ENCODE results near the gene SEL1L3. TPM values are rescaled to one million over a fixed set of nuclear protein-coding genes. Genes with fewer than 3 reads are reported as not detected.

Gene SEL1L3
- total and polyA plus RNA-seq, 2 of the 13 experiments (the other 11 are each of a cell fraction or from before 2014, with no cell fraction given) = 0.28 to 1.1 TPM

DNA sequence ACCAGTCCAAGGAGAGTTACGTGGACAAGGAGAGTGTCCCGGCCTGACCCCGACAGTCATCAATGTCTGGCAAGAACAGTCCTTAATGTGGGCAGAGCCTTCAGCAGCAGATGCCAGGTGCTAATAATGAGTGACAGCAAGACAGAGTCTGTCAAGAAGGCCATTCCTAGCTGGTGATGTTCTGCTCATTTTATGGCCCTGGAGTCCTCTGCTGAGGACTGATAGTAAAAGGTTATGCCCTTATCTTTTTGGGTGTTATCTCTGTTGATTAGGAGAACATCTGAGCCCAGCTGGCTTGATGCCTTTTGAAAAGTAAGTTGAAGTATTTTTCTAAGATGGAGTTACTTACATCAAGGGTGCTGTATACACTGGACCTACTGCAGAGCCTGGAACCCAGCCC, 139.8 kb downstream of the SEL1L3 start:
- ATAC-seq (no peak), FAIRE-seq (no peak), DNase-seq (ENCODE audit: low spot score) (no peak)
- TF ChIP-seq ZBTB20 (CRISPR knock-in tag; IDR thresholded peaks at IDR 0.05; ENCODE audit: borderline replicate concordance, low read depth) (no peak), ZFYVE20 (CRISPR knock-in tag; IDR thresholded peaks at IDR 0.05; ENCODE audit: borderline replicate concordance, low read depth) (no peak), GATAD1 (CRISPR knock-in tag; IDR thresholded peaks at IDR 0.05) (no peak), RNF2 (conservative IDR thresholded peaks at IDR 0.05; ENCODE audit: low read depth) (no peak), ZNF451 (CRISPR knock-in tag; IDR thresholded peaks at IDR 0.05) (no peak), ATRX (CRISPR knock-in tag; IDR thresholded peaks at IDR 0.05; ENCODE audit: borderline replicate concordance) (no peak), ZNF232 (CRISPR knock-in tag; IDR thresholded peaks at IDR 0.05; ENCODE audit: borderline replicate concordance) (no peak), SOX13 (IDR thresholded peaks at IDR 0.05) (no peak), SOX13 (CRISPR knock-in tag; conservative IDR thresholded peaks at IDR 0.05 in 1 of 2, IDR thresholded peaks at IDR 0.05 in 1 of 2) (no peak)
- Histone ChIP-seq H3K4me2 (ENCODE audit: low read depth, low read length) (no peak overlapping the region), H3K27ac (ENCODE audit: extremely low read length, insufficient read depth, low read length) (no peak overlapping the region), H2AFZ (ENCODE audit: low read length) (no peak overlapping the region), H4K20me1 (ENCODE audit: insufficient read depth, low read length) (no peaks in the 10 kb centered on the region), H3K4me1 (ENCODE audit: insufficient read depth, low read length) (no peaks in the 10 kb centered on the region), H3K4me3 (replicated peaks in 1 of 3; ENCODE audit: insufficient read depth in 1 of 3, low read depth in 2 of 3, low read length in 3 of 3) (no peak overlapping the region), H3K9ac (ENCODE audit: insufficient read depth, low read depth, low read length) (no peak overlapping the region), H3K36me3 (replicated peaks in 1 of 2; ENCODE audit: control insufficient read depth in 1 of 2, insufficient read depth in 2 of 2, low read length in 2 of 2) (no peaks in the 10 kb centered on the region), H3K9me3 (ENCODE audit: low read length) (no peaks in the 10 kb centered on the region), H3K79me2 (ENCODE audit: insufficient read depth, low read length) (no peaks in the 10 kb centered on the region), H3K27me3 (ENCODE audit: control insufficient read depth in 1 of 2, insufficient read depth in 2 of 2, low read length in 2 of 2) (no peaks in the 10 kb centered on the region)
- CTCF ChIA-PET (ENCODE audit: low intra/inter-chr PET ratio, low total read pairs) = no interaction called here
- no TSS peak for BruUV-seq (replicated peaks)
- WGBS (ENCODE audit: low lambda C conversion rate) = 36% methylated on average over 3 of the region's 3 CpGs
- POLR2A ChIA-PET = no interaction called here
- intact Hi-C loops (cut with micrococcal nuclease; ENCODE audit: unreplicated experiment) (no loop called here), in situ Hi-C loops (cut with HindIII; ENCODE audit: extremely low pct_ligation_motif_present, low pct_unique_long_range_greater_than_20kb) (no loop called here)

GRCh38 chr4:25713812-25714211, 149.0 kb downstream of the SEL1L3 start:
- Histone ChIP-seq H3K4me1 (ENCODE audit: insufficient read depth, low read length) (no peaks in the 10 kb centered on the region), H3K36me3 (replicated peaks in 1 of 2; ENCODE audit: control insufficient read depth in 1 of 2, insufficient read depth in 2 of 2, low read length in 2 of 2) (no peaks in the 10 kb centered on the region), H3K9me3 (ENCODE audit: low read length) (no peaks in the 10 kb centered on the region), H2AFZ (ENCODE audit: low read length) (no peak overlapping the region), H3K4me3 (replicated peaks in 1 of 3; ENCODE audit: insufficient read depth in 1 of 3, low read depth in 2 of 3, low read length in 3 of 3) (no peak overlapping the region), H3K27me3 (ENCODE audit: control insufficient read depth in 1 of 2, insufficient read depth in 2 of 2, low read length in 2 of 2) (no peaks in the 10 kb centered on the region), H3K9ac (ENCODE audit: insufficient read depth, low read depth, low read length) (no peak overlapping the region), H3K79me2 (ENCODE audit: insufficient read depth, low read length) (no peaks in the 10 kb centered on the region), H3K4me2 (ENCODE audit: low read depth, low read length) (no peak overlapping the region), H3K27ac (ENCODE audit: extremely low read length, insufficient read depth, low read length) (no peak overlapping the region), H4K20me1 (ENCODE audit: insufficient read depth, low read length) (no peaks in the 10 kb centered on the region)
- CTCF ChIA-PET (ENCODE audit: low intra/inter-chr PET ratio, low total read pairs) = no interaction called here
- no peak for DNase-seq (ENCODE audit: low spot score)
- no TSS peak for BruUV-seq (replicated peaks)
- POLR2A ChIA-PET = no interaction called here
- FAIRE-seq = no peak
- 24% methylated on average over 4 of the region's 4 CpGs for WGBS (ENCODE audit: low lambda C conversion rate)
- intact Hi-C loops (cut with micrococcal nuclease; ENCODE audit: unreplicated experiment) (no loop called here), in situ Hi-C loops (cut with HindIII; ENCODE audit: extremely low pct_ligation_motif_present, low pct_unique_long_range_greater_than_20kb) (no loop called here)
- no peak for ATAC-seq
- TF ChIP-seq, protein P1, sequence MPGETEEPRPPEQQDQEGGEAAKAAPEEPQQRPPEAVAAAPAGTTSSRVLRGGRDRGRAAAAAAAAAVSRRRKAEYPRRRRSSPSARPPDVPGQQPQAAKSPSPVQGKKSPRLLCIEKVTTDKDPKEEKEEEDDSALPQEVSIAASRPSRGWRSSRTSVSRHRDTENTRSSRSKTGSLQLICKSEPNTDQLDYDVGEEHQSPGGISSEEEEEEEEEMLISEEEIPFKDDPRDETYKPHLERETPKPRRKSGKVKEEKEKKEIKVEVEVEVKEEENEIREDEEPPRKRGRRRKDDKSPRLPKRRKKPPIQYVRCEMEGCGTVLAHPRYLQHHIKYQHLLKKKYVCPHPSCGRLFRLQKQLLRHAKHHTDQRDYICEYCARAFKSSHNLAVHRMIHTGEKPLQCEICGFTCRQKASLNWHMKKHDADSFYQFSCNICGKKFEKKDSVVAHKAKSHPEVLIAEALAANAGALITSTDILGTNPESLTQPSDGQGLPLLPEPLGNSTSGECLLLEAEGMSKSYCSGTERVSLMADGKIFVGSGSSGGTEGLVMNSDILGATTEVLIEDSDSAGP (CRISPR knock-in tag; IDR thresholded peaks at IDR 0.05; ENCODE audit: borderline replicate concordance) = no peak
- TF ChIP-seq ZBTB2 (CRISPR knock-in tag; IDR thresholded peaks at IDR 0.05; ENCODE audit: low read depth) = no peak
- no peak for TF ChIP-seq ZNF430 (CRISPR knock-in tag; IDR thresholded peaks at IDR 0.05)
- TF ChIP-seq FOXK1 (CRISPR knock-in tag; IDR thresholded peaks at IDR 0.05; ENCODE audit: borderline replicate concordance, low read depth) = no peak
- no peak for TF ChIP-seq ZFP1 (CRISPR knock-in tag; IDR thresholded peaks at IDR 0.05)

Measured in HepG2 (cell line).